AG04450 (cell line): ENCODE results near the gene CHMP5. TPM values are rescaled to one million over a fixed set of nuclear protein-coding genes. Genes with fewer than 3 reads are reported as not detected.

ENCODE experiments used
- CTCF ChIA-PET: fragments of 300-600, 350-600 bp; formaldehyde crosslinking; extraction: SDS; loops from one replicate; lab custom pipeline; 2022; ENCODE audit warnings: antibody characterized with exemption, inconsistent platforms; lab: Charles Lee
- POLR2A ChIA-PET: fragments of 350-600 bp; formaldehyde crosslinking; extraction: SDS; loops from one replicate; lab custom pipeline; 2021; ENCODE audit warnings: antibody characterized with exemption, inconsistent platforms; lab: Yijun Ruan, JAX
- DNase-seq: peaks from one replicate; pipeline ENCODE4 v3.0.0-alpha.2; 2011; ENCODE audit warnings: low read depth, low spot score
- H3K27ac ChIP-seq: one replicate; pipeline ENCODE4 v1.5.1; 2012; ENCODE audit warnings: low read depth, low read length, control low read depth
- H3K27me3 ChIP-seq: one replicate; pipeline ENCODE4 v1.6.0; 2012; ENCODE audit warnings: low read length; ENCODE audit not compliant: control insufficient read depth, insufficient read depth
- H3K4me3 ChIP-seq: 2 replicates; pipeline ENCODE4 v1.5.1; 2011; ENCODE audit warnings: mild to moderate bottlenecking, low read depth, low read length, control low read depth
- H3K9me3 ChIP-seq: 2 replicates; pipeline ENCODE4 v1.5.1; 2012; ENCODE audit warnings: low read length; ENCODE audit not compliant: control insufficient read depth, insufficient read depth
- CTCF ChIP-seq: IDR thresholded peaks from 2 replicates; pipeline ENCODE4 v1.5.1; 2011; ENCODE audit warnings: low read depth, low read length, control low read depth, inconsistent platforms
- polyA plus RNA-seq: library from polyadenylated mRNA; depleted of rRNA; stranded (reverse); fragments of >200 nt; gene quantifications from 2 replicates; pipeline ENCODE4 v1.2.3, GENCODE V29; 2011

The CHMP5 gene
- polyA plus RNA-seq, 1 experiment = 144 TPM

GRCh38 chr9:33285502-33285901 lies 20.7 kb downstream of the CHMP5 start:
- no peak for TF ChIP-seq CTCF
- POLR2A ChIA-PET = no interaction called here
- no peaks in the 10 kb centered on the region for H3K27me3 ChIP-seq
- H3K9me3 ChIP-seq = peaks cover under 1% of the 10 kb centered on the region; the same call in 1 of the 2 replicates
- H3K27ac ChIP-seq = no peak overlapping the region
- no peak for DNase-seq
- H3K4me3 ChIP-seq = no peak overlapping the region
- CTCF ChIA-PET = interaction anchor here (0.6 to 2.8 kb wide), 6 partner anchors 12 to 436 kb away, joined by 3 to 11 read pairs (median 6); no protein-coding TSS in a partner anchor

GRCh38 chr9:33287087-33287490 lies 22.2 kb downstream of the CHMP5 start:
- ChIA-PET POLR2A (no interaction called here), CTCF (interaction anchor here (0.6 to 2.8 kb wide), 17 partner anchors 10 to 436 kb away, joined by 3 to 30 read pairs (median 4); partner anchors contain the start of gene AQP3)
- H3K4me3 ChIP-seq = no peak overlapping the region
- H3K9me3 ChIP-seq = peaks cover 4% of the 10 kb centered on the region; the same call in 1 of the 2 replicates
- TF ChIP-seq CTCF = peak; percentile 89
- no peaks in the 10 kb centered on the region for H3K27me3 ChIP-seq
- no peak overlapping the region for H3K27ac ChIP-seq
- peak; percentile 55 for DNase-seq

DNA sequence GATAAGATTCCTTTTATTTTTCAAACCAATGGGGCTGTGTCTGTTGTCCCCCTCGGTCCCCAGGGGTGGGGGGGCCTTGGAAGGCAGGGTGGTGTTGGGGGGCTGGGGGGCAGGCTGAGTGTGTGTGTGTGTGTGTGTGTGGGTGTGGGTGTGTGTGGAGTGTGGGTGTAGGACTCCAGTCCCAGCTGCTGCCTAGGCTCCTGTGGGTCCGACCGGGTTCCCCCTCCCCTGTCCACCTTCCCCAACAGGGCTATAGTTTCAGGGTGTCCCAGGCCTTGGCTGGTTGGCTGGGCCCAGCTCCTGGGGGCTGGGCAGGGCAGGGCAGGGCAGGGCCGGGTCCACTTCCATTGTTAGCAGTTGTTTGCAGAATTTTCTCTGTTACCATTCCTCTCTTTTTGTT lies 23.4 kb downstream of the CHMP5 start:
- CTCF ChIA-PET = interaction anchor here (0.6 to 2.8 kb wide), 8 partner anchors 9 to 178 kb away, joined by 3 to 30 read pairs (median 8); partner anchors contain the start of gene AQP3

DNA sequence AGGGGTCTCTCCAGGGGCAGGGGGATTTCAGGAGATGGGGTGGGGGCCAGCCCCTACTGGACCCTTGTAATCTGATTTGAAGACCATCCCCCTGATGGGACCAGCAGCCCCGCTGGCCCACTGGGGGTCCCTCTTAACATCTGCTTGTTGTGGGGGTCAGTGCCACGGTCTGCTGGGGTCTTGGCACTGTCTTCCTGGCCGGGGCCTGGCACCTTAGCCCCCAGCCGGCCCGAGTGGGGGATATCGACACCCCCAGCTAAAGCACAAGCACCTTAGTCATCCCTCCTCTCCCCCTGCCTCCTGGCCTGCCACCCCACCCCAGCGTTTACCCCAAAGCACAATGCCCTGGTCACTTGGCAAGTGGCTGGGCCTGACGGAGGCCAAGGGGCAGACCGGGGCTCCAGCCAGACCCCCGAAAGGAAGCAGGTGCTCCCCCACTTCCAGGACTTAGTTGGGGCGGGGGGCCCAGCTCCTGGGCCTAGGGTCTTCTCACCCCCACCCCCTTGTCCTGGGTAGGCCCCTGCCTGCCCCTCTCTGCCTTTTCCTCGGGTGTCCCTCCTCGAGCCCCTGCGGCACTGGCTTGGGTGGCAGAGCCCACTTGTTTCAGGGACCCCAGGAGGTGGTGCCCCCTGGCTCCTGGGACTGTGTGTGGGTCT lies 24.1 kb downstream of the CHMP5 start:
- no peak overlapping the region for H3K4me3 ChIP-seq
- ChIA-PET CTCF (interaction anchor here (1.9 kb wide), 1 partner anchor 164 kb away, joined by 16 read pairs; no protein-coding TSS in a partner anchor), POLR2A (interaction anchor here (2.1 kb wide), 1 partner anchor 32 kb away, joined by 37 read pairs; no protein-coding TSS in a partner anchor)
- peak overlapping the region; percentile 100 for H3K27ac ChIP-seq
- H3K27me3 ChIP-seq = no peaks in the 10 kb centered on the region
- peaks cover 4% of the 10 kb centered on the region; the same call in 1 of the 2 replicates for H3K9me3 ChIP-seq
- no peak for DNase-seq
- TF ChIP-seq CTCF = no peak

More for the DNA sequence above, 23.4 kb downstream of the CHMP5 start:
- no peak overlapping the region for H3K27ac ChIP-seq
- peaks cover 4% of the 10 kb centered on the region; the same call in 1 of the 2 replicates for H3K9me3 ChIP-seq
- no peak for TF ChIP-seq CTCF
- POLR2A ChIA-PET = no interaction called here
- DNase-seq = no peak
- H3K4me3 ChIP-seq = no peak overlapping the region
- no peaks in the 10 kb centered on the region for H3K27me3 ChIP-seq

GRCh38 chr9:33289496-33289895 lies 24.6 kb downstream of the CHMP5 start:
- peak overlapping the region; percentile 100 for H3K27ac ChIP-seq
- ChIA-PET POLR2A (interaction anchor here (0.6 to 2.1 kb wide), 11 partner anchors 11 to 265 kb away, joined by 3 to 37 read pairs (median 4); partner anchors contain the start of genes BAG1, CHMP5, DNAJA1 and NOL6), CTCF (interaction anchor here (1.0 kb wide), 3 partner anchors 9 to 178 kb away, joined by 3 to 4 read pairs (median 3); no protein-coding TSS in a partner anchor)
- H3K9me3 ChIP-seq = peaks cover 4% of the 10 kb centered on the region; the same call in 1 of the 2 replicates
- no peak for DNase-seq
- no peaks in the 10 kb centered on the region for H3K27me3 ChIP-seq
- TF ChIP-seq CTCF = no peak
- H3K4me3 ChIP-seq = peak overlapping the region; percentile 97; the same call in 1 of the 2 replicates
